Measurements from ENCODE around the gene DNAH8.

- TF ChIP-seq CTCF (IDR thresholded peaks at IDR 0.05): no peak
- TF ChIP-seq POLR2A (IDR thresholded peaks at IDR 0.05): no peak
These were observed 341.1 kb downstream of the DNAH8 start for GRCh38 chr6:39056191-39056590.

All from testis (tissue), 2 donors.